Measurements from ENCODE around the gene GBX2.

The GBX2 gene

DNA sequence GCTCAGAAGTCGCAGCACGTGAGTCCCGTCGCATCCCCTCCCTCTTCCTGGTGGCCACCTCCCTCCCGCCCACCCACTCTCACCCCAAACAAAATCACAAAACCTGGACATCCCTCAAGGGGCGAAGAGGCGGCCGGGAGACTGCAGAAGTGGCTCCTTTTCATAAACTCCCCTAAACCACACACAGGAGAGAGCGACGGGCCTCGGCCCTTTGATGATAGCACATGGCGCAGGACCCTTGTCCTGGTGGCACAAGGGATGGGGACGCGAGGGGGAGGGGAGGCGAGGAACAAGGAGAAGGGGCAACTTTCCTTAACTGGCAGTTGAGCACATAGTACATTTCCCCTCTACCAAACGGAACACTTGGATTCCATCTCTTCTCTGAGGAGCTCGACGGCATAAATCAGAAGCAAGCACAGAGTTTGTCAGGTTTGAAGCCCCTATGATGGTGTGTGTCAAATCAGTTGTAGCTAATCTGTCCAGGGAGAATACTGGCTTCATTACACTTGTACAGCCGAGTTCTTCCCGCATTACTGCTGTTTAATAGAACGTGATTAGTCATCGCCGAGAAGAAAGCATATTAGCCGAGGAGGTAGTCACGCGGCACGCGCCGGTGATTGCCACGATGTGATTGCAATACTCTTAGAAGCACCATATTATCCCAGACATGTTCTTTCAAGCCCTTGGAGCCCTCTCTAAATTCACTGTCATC lies 43.8 kb downstream of the GBX2 start:
- TF ChIP-seq TAF1 (IDR thresholded peaks at IDR 0.05; ENCODE audit: borderline replicate concordance, insufficient read depth, low read length) (no peak), FOXP2 (optimal IDR thresholded peaks at IDR 0.05; ENCODE audit: borderline replicate concordance, extremely low read depth, extremely low read length, insufficient read depth) (no peak), POLR2AphosphoS5 (IDR thresholded peaks at IDR 0.05; ENCODE audit: low read depth, low read length) (no peak), SIN3A (IDR thresholded peaks at IDR 0.05; ENCODE audit: borderline replicate concordance, insufficient read depth, low read length) (no peak)
- TF ChIP-seq, protein P1, sequence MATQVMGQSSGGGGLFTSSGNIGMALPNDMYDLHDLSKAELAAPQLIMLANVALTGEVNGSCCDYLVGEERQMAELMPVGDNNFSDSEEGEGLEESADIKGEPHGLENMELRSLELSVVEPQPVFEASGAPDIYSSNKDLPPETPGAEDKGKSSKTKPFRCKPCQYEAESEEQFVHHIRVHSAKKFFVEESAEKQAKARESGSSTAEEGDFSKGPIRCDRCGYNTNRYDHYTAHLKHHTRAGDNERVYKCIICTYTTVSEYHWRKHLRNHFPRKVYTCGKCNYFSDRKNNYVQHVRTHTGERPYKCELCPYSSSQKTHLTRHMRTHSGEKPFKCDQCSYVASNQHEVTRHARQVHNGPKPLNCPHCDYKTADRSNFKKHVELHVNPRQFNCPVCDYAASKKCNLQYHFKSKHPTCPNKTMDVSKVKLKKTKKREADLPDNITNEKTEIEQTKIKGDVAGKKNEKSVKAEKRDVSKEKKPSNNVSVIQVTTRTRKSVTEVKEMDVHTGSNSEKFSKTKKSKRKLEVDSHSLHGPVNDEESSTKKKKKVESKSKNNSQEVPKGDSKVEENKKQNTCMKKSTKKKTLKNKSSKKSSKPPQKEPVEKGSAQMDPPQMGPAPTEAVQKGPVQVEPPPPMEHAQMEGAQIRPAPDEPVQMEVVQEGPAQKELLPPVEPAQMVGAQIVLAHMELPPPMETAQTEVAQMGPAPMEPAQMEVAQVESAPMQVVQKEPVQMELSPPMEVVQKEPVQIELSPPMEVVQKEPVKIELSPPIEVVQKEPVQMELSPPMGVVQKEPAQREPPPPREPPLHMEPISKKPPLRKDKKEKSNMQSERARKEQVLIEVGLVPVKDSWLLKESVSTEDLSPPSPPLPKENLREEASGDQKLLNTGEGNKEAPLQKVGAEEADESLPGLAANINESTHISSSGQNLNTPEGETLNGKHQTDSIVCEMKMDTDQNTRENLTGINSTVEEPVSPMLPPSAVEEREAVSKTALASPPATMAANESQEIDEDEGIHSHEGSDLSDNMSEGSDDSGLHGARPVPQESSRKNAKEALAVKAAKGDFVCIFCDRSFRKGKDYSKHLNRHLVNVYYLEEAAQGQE (IDR thresholded peaks at IDR 0.05; ENCODE audit: insufficient read depth in 1 of 2, low read depth in 2 of 2, low read length in 2 of 2), result no peak

DNA sequence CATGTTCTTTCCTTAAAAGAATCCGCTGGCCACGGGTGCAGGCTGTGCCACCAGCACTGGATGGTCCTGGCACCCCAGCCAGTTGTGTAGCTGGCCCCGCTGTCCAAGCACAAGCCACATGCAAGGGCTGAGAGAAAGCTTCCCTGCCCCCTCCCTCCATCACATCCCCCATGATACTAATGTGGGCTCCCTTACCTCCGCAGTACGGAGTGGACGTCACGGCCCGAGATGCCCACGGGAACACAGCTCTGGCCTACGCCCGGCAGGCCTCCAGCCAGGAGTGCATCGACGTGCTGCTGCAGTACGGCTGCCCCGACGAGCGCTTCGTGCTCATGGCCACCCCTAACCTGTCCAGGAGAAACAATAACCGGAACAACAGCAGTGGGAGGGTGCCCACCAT lies 44.5 kb downstream of the GBX2 start:
- TF ChIP-seq, protein P1 (IDR thresholded peaks at IDR 0.05; ENCODE audit: insufficient read depth in 1 of 2, low read depth in 2 of 2, low read length in 2 of 2), result no peak
- TF ChIP-seq TAF1 (IDR thresholded peaks at IDR 0.05; ENCODE audit: borderline replicate concordance, insufficient read depth, low read length), result no peak
- no peak for TF ChIP-seq SIN3A (IDR thresholded peaks at IDR 0.05; ENCODE audit: borderline replicate concordance, insufficient read depth, low read length)
- no peak for TF ChIP-seq POLR2AphosphoS5 (IDR thresholded peaks at IDR 0.05; ENCODE audit: low read depth, low read length)
- TF ChIP-seq FOXP2 (optimal IDR thresholded peaks at IDR 0.05; ENCODE audit: borderline replicate concordance, extremely low read depth, extremely low read length, insufficient read depth), result no peak

DNA sequence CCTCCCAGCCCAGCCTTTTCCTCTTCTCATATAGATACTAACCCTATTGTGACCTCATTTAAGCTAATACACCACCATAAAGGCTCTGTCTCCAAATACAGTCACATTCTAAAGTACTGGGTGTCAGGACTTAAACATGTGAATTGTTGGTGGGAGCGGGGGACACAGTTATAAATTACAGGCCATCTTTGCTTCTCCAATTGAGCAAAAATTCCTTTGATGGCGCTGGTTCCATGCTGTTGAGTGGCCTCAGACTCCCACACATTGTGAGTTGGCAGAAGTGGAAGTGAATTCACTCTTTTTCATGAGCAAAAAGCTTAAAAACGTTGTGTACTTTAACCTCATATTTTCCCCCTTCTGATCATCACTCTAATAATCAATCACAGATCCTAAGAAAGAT lies 46.0 kb downstream of the GBX2 start:
- TF ChIP-seq, protein P1 (IDR thresholded peaks at IDR 0.05; ENCODE audit: insufficient read depth in 1 of 2, low read depth in 2 of 2, low read length in 2 of 2), result no peak
- TF ChIP-seq POLR2AphosphoS5 (IDR thresholded peaks at IDR 0.05; ENCODE audit: low read depth, low read length) (no peak), SIN3A (IDR thresholded peaks at IDR 0.05; ENCODE audit: borderline replicate concordance, insufficient read depth, low read length) (no peak), TAF1 (IDR thresholded peaks at IDR 0.05; ENCODE audit: borderline replicate concordance, insufficient read depth, low read length) (no peak), FOXP2 (optimal IDR thresholded peaks at IDR 0.05; ENCODE audit: borderline replicate concordance, extremely low read depth, extremely low read length, insufficient read depth) (no peak)

DNA sequence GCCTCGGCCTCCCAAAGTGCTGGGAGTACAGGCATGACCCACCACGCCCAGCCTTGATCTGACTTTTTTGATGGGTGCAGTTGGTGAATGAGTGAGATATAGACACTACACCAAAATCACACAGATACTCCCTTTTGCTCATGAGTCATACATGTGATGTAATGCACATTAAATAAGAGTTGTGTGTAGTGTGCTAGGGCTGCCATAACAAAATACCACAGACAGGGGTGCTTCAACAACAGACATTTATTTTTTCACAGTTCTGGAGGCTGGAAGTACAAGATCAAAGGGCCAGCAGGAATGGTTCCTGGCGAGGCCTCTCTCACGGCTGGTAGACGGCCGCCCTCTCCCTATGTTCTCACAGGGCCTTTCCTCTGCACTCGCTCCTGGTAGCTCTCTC lies 46.6 kb downstream of the GBX2 start:
- TF ChIP-seq FOXP2 (optimal IDR thresholded peaks at IDR 0.05; ENCODE audit: borderline replicate concordance, extremely low read depth, extremely low read length, insufficient read depth), result no peak
- no peak for TF ChIP-seq SIN3A (IDR thresholded peaks at IDR 0.05; ENCODE audit: borderline replicate concordance, insufficient read depth, low read length)
- TF ChIP-seq POLR2AphosphoS5 (IDR thresholded peaks at IDR 0.05; ENCODE audit: low read depth, low read length), result no peak
- TF ChIP-seq, protein P1 (IDR thresholded peaks at IDR 0.05; ENCODE audit: insufficient read depth in 1 of 2, low read depth in 2 of 2, low read length in 2 of 2), result no peak
- no peak for TF ChIP-seq TAF1 (IDR thresholded peaks at IDR 0.05; ENCODE audit: borderline replicate concordance, insufficient read depth, low read length)

All from PFSK-1 (cell line).